ENCODE measurements around the gene PMEPA1.
"Not testable (repeated sequence)": the region's sequence is repeated elsewhere in the genome, so short reads cannot be mapped to it uniquely, and the experiment has no call there.

The PMEPA1 gene

GRCh38 chr20:57648878-57649616, 60.8 kb downstream of the PMEPA1 start:
- DNase-seq: no peak

DNA sequence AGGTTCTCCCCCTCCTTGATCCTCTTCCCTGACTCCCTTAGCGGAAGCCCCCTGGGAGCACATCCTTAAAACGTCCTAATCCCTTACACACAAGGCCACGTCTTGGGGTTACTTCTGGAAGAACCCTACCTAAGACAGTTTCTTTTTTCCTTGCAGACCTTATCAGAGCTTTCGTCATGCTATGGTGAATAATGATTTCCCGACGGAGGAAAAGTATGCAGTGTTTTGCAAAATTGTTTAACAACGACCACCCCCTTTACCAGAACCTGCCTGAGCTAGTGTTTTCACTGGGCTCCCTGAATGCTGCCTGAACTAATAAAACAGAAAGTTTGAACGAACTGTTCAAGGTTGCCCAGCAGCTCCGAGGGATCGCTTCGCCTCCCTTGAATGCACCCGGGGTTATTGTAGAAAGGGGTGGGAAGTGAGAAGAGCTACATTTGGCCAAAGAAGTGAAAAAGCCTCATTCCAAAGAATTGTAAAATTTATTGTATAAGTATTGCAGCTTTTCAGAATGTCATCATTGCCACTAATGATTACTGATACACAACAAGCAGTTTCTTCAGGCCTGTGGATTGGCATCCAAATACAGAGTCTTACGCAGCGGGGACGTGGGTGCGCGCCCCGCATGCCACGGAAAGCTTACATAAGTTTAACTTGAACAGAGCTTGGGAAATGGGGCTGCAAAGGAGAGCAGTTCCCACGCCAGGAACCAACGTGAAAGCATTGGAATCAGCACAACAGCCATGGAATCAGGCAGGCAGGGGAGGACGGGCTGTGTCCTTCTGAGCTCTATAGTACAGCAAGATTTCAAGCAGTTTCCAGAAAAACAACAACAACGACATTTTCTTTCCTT, 61.7 kb downstream of the PMEPA1 start:
- DNase-seq: no peak

DNA sequence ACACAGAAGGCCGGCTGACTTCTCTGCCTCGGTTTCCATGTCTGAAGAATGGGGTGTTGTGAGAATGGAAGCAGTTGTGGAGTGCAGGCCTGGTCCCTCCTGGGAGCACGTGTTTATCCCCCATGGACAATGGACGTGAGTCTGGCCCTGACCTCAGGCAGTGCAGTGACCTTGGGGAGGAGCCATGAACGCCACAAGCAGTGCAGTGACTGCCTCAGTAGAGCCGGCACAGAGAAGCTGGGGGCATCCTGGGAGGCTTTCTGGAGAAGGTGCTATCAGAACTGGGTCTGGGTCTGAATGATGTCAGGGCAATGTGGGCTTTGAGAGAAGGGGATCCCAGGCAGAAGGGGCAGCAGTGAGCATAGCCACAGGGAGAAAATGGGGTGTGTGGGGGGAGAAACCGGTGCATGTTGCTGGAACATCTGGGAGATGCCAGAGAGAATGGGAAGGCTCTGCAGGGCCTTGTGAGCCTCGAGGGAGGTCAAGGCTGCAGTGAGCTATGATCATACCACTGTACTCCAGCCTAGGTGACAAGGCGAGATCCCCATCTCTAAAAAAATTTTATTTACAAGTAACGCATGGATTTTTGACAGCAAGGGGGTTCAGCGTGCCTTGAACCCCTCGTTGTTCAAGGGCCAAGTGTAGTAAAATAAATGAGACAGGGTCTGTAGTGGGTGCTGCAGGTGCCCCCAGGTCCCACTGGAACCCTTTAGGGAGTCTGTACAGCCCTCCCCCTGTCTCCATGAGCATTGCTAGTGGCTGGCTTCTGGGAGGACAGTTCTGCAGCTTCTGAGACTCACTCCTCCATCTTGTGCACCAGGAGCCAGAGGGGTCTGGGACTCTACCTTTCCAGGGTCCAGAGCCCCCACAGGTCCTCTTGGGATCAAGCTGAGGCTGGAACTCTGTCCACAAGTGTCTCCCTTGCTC, 62.5 kb downstream of the PMEPA1 start:
- no peak for DNase-seq

- no peak for DNase-seq
Measured at GRCh38 chr20:57638895-57639236, 70.9 kb downstream of the PMEPA1 start.

- no peak for DNase-seq
Measured at GRCh38 chr20:57638173-57638894, 71.5 kb downstream of the PMEPA1 start.

DNA sequence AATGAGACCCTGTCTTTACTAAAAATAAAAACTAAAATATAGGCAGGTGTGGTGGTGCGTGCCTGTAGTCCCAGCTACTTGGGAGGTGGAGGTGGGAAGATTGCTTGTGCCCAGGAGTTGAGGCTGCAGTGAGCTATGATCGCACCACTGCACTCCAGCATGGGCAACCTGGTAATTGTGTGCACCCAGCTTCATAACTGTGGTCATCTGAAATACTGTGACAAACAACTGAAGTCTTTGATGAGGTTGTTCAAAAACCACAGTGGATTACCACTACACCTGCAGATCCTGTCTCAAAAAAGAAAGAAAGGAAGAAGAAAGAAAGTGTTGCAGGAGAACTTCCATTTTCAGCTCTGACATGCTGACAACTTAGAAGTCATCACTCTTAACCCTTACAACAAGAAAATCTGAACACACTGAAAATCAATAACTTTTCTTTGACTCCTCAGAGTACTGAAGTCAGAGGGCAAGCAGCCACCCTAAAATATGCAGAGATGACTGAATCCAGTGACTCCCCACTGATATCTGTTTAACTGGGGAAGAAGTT, 75.8 kb downstream of the PMEPA1 start:
- DNase-seq: peak in 3 of 6 experiments; percentile 29 to 54 (median 53)

DNA sequence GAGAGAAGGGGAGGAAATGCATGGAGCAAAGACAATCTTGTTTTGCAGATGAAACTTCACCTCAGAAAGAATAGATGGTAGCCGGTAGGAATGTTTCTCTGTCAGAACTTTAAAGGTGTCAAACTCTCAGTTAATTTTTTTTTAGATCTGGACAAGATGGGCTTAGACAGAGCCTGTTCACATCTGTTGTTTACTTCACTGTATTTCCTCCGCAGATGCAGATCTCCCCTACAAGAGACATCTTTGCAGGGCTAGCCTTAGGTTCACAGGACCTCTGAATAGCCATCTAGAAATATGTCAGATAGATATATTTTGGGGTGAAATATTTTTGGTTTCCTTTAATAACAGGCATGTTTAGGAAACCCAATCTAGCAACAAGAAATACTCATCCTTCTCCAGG, 77.5 kb downstream of the PMEPA1 start:
- DNase-seq: no peak

DNA sequence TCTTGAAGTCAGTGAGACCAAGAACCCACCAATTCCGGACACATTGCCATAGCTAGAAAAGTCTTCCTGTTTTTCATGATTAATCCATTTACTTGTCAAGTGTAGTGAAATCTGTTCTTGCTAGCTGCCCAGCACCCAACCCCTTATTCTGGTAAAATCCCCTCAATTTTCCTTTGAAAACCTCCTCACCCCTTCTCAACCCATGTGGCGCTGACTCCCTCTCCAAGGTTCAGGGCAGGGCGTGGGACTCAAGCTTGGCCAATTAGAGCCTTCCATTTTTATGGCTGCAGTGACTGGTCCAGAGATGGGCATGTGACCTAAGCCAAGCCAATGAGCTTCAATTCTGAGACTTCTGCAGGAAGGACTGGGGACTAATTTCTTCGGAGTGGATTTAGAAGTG, 79.8 kb downstream of the PMEPA1 start:
- peak in 5 of 6 experiments; percentile 15 to 59 (median 43) for DNase-seq

GRCh38 chr20:57629491-57629901, 80.3 kb downstream of the PMEPA1 start:
- DNase-seq: peak in 4 of 6 experiments; percentile 24 to 61 (median 37)

- not testable (repeated sequence) for DNase-seq
Measured at GRCh38 chr20:57628962-57629308, 80.9 kb downstream of the PMEPA1 start.

GRCh38 chr20:57628047-57628961, 81.5 kb downstream of the PMEPA1 start:
- DNase-seq: peak; percentile 32 to 84 (median 68)

DNA sequence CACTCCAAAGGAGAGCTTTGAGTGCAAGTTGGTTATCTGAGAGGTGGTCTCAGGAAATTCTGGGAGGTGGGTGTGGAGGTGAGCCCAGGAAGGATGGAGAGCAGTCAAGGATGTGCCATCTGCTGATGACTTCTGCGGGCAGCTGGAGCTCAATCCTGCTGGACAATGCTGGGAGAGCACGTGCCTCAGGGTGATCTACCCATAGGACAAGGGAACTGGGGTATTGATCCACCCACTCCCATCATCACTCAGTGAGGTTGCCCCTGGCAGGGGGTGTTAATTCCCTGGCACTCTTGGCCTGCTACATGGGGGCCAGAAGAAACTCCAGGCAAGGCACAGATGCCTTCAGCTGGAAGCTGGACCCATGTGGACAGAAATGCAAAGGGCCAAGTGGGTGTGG, 82.5 kb downstream of the PMEPA1 start:
- DNase-seq: no peak

- DNase-seq: no peak
Measured at GRCh38 chr20:57625978-57626377, 83.8 kb downstream of the PMEPA1 start.

DNA sequence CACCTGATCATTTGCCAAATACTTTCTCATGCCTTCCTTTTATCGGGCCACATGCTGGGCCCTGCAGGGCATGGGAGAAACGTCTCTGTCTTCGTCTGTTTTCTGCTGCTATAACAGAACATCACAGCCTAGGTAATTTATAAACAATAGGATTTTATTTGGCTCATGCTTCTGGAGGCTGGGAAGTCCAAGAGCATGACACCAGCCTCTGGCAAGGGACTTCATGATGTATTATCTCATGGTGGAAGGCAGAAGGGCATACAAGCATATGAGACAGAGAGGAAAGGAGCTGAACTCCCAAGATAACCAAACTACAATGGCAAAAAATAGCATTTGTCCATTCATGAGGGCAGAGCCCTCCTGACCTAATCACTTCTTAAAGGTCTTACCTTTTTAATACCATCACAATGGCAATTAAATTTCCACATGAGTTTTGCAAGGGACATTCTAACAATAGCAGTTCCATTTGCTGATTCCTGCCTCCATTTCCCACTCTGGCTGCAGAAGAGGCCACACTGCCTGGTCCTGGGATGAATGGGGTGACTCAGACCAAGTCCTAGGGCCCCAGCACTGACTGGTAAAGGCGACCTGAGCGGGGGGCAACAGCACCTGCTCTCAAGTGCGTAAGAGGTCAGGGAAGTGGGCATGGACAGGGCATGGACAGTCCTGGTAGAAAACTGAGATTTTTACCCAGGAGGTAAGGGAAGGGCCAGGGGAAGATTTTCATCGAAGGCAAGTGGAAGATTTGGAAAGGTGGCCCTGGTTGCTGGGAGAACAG, 84.4 kb downstream of the PMEPA1 start:
- DNase-seq: no peak

GRCh38 chr20:57624124-57624523, 85.7 kb downstream of the PMEPA1 start:
- DNase-seq: no peak

- DNase-seq: peak; percentile 37 to 69 (median 60)
Measured at GRCh38 chr20:57622579-57623381, 87.0 kb downstream of the PMEPA1 start.

- no peak for DNase-seq
Measured at GRCh38 chr20:57622201-57622570, 87.6 kb downstream of the PMEPA1 start.

DNA sequence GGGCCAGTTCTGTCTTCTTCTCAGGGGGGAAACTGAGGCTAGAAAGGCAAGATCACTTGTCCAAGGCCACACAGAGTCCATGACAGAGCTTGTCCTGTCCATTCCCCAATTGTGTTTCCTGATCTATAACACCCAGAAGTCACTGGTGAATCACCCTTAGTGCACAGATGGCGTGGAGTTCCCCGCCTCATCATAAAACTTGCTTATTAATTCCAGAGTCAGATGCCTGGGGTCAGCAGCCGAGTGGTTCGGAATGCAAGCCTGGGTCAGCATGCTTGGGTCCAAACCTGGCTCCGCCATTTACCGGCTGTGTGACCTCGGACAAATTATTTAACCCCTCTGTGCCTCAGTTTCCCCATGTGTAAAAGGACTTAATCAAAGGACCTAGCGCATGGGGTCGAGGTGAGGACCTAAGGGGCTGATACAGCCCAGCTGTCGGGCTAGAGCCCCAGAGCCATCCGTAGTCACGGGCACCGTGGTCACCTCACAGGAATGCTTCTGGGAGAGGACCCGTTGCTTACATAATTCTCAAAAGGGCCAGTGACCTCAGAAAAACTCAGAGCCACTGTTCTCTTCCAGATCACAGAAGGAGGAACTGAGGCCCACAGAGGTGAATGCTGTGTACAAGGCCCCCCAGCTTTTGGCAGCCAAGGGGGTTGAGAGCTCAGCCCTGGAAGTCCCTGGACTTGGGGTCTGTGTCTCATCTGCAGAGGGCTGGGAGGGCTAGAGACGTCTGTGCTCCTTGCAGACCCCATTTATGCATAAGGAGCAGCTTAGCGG, 88.2 kb downstream of the PMEPA1 start:
- no peak for DNase-seq

All from stimulated activated naive CD4-positive, alpha-beta T cell (primary cell).